ENCODE measurements around the gene CNPPD1. TPM values are rescaled to one million over a fixed set of nuclear protein-coding genes. Genes with fewer than 3 reads are reported as not detected.

Gene CNPPD1
- total RNA-seq, 2 donors from 2014 or later = 27.7 to 33.2 TPM

GRCh38 chr2:219182331-219183150, 5.8 kb upstream of the CNPPD1 start:
- Mint-ChIP-seq H3K4me1 (peaks cover 9% of the 10 kb centered on the region), H3K27me3 (ENCODE audit: insufficient read depth) (no peaks in the 10 kb centered on the region), H3K9me3 (no peaks in the 10 kb centered on the region), H3K36me3 (ENCODE audit: low read depth) (peaks cover 32% of the 10 kb centered on the region), H3K4me3 (no peak overlapping the region), H3K27ac (no peak overlapping the region)
- no peak for TF ChIP-seq CTCF (conservative IDR thresholded peaks at IDR 0.05)
- Histone ChIP-seq H3K9me3 (ENCODE audit: control insufficient read depth, low read length) (no peaks in the 10 kb centered on the region), H3K27ac (ENCODE audit: low read depth, low read length) (no peak overlapping the region), H3K27me3 (ENCODE audit: control insufficient read depth, insufficient read depth, low read length, poor library complexity, severe bottlenecking) (no peaks in the 10 kb centered on the region), H3K9ac (ENCODE audit: extremely low read depth, low read length, poor library complexity, severe bottlenecking) (no peak overlapping the region), H3K4me3 (ENCODE audit: low read length) (no peak overlapping the region), H3K36me3 (ENCODE audit: control insufficient read depth, insufficient read depth, low read length) (peaks cover 48% of the 10 kb centered on the region), H3K4me1 (ENCODE audit: control insufficient read depth, insufficient read depth, low read length) (no peaks in the 10 kb centered on the region)
- 92 to 96% methylated on average over 3 to 8 of the region's 8 CpGs for WGBS, 2 experiments (ENCODE audit: insufficient coverage in 1 of 2, insufficient read length in 1 of 2)
- no peak for DNase-seq

- Mint-ChIP-seq H3K4me1 (peaks cover 12% of the 10 kb centered on the region), H3K4me3 (no peak overlapping the region), H3K27me3 (ENCODE audit: insufficient read depth) (no peaks in the 10 kb centered on the region), H3K27ac (no peak overlapping the region), H3K36me3 (ENCODE audit: low read depth) (peaks cover 32% of the 10 kb centered on the region), H3K9me3 (no peaks in the 10 kb centered on the region)
- H3K27ac ChIP-seq (ENCODE audit: low read depth, low read length) = no peak overlapping the region
- TF ChIP-seq CTCF (conservative IDR thresholded peaks at IDR 0.05) = no peak
- H3K4me1 ChIP-seq (ENCODE audit: control insufficient read depth, insufficient read depth, low read length) = no peaks in the 10 kb centered on the region
- 88 to 96% methylated on average over 6 of the region's 6 CpGs for WGBS, 2 experiments (ENCODE audit: insufficient coverage in 1 of 2, insufficient read length in 1 of 2)
- H3K27me3 ChIP-seq (ENCODE audit: control insufficient read depth, insufficient read depth, low read length, poor library complexity, severe bottlenecking) = no peaks in the 10 kb centered on the region
- H3K9ac ChIP-seq (ENCODE audit: extremely low read depth, low read length, poor library complexity, severe bottlenecking) = no peak overlapping the region
- peaks cover 48% of the 10 kb centered on the region for H3K36me3 ChIP-seq (ENCODE audit: control insufficient read depth, insufficient read depth, low read length)
- no peak for DNase-seq
- H3K9me3 ChIP-seq (ENCODE audit: control insufficient read depth, low read length) = no peaks in the 10 kb centered on the region
- H3K4me3 ChIP-seq (ENCODE audit: low read length) = no peak overlapping the region
Measured at GRCh38 chr2:219181531-219181930, 4.8 kb upstream of the CNPPD1 start.

- TF ChIP-seq CTCF (conservative IDR thresholded peaks at IDR 0.05) = no peak
- peaks cover 48% of the 10 kb centered on the region for H3K36me3 ChIP-seq (ENCODE audit: control insufficient read depth, insufficient read depth, low read length)
- H3K9me3 ChIP-seq (ENCODE audit: control insufficient read depth, low read length) = no peaks in the 10 kb centered on the region
- H3K4me1 ChIP-seq (ENCODE audit: control insufficient read depth, insufficient read depth, low read length) = no peaks in the 10 kb centered on the region
- no peaks in the 10 kb centered on the region for H3K27me3 ChIP-seq (ENCODE audit: control insufficient read depth, insufficient read depth, low read length, poor library complexity, severe bottlenecking)
- WGBS, 2 experiments (ENCODE audit: insufficient coverage in 1 of 2, insufficient read length in 1 of 2) = 94 to 96% methylated on average over 4 to 5 of the region's 5 CpGs
- H3K9me3 Mint-ChIP-seq = no peaks in the 10 kb centered on the region
- H3K27ac Mint-ChIP-seq = no peak overlapping the region
- no peak overlapping the region for H3K4me3 Mint-ChIP-seq
- H3K27me3 Mint-ChIP-seq (ENCODE audit: insufficient read depth) = no peaks in the 10 kb centered on the region
- H3K9ac ChIP-seq (ENCODE audit: extremely low read depth, low read length, poor library complexity, severe bottlenecking) = no peak overlapping the region
- no peak overlapping the region for H3K4me3 ChIP-seq (ENCODE audit: low read length)
- peaks cover 13% of the 10 kb centered on the region for H3K4me1 Mint-ChIP-seq
- H3K36me3 Mint-ChIP-seq (ENCODE audit: low read depth) = peaks cover 32% of the 10 kb centered on the region
- DNase-seq = no peak
- H3K27ac ChIP-seq (ENCODE audit: low read depth, low read length) = no peak overlapping the region
Measured at GRCh38 chr2:219180961-219181360, 4.2 kb upstream of the CNPPD1 start.
